Measurements from ENCODE around the gene CASP3.
A peak's percentile ranks its signal among the peaks of the same experiment; 100 is the strongest.
"Not testable (repeated sequence)": the region's sequence is repeated elsewhere in the genome, so short reads cannot be mapped to it uniquely, and the experiment has no call there.

Gene CASP3

GRCh38 chr4:184662236-184662635 lies 13.0 kb upstream of the CASP3 start:
- no peak for DNase-seq

GRCh38 chr4:184660978-184661377 lies 11.7 kb upstream of the CASP3 start:
- DNase-seq, result no peak

- not testable (repeated sequence) for DNase-seq
Observed at GRCh38 chr4:184657820-184658219, 8.6 kb upstream of the CASP3 start.

GRCh38 chr4:184657144-184657543 lies 7.9 kb upstream of the CASP3 start:
- no peak for DNase-seq

- DNase-seq, result peak; percentile 58
Observed at GRCh38 chr4:184655889-184656869, 6.9 kb upstream of the CASP3 start.

- peak; percentile 47 for DNase-seq
Observed at GRCh38 chr4:184653650-184654049, 4.4 kb upstream of the CASP3 start.

- not testable (repeated sequence) for DNase-seq
Observed at GRCh38 chr4:184652681-184653080, 3.4 kb upstream of the CASP3 start.

GRCh38 chr4:184651899-184652298 lies 2.7 kb upstream of the CASP3 start:
- no peak for DNase-seq

GRCh38 chr4:184649971-184650855 lies 966 bp upstream of the CASP3 start:
- peak; percentile 21 for DNase-seq

- DNase-seq, result peak; percentile 76
Observed at GRCh38 chr4:184648313-184649025, 778 bp downstream of the CASP3 start.

GRCh38 chr4:184648054-184648312 lies 1.3 kb downstream of the CASP3 start:
- DNase-seq, result no peak

- DNase-seq, result no peak
Observed at GRCh38 chr4:184647266-184648053, 1.8 kb downstream of the CASP3 start.

- no peak for DNase-seq
Observed at GRCh38 chr4:184645904-184646610, 3.2 kb downstream of the CASP3 start.

- no peak for DNase-seq
Observed at GRCh38 chr4:184644553-184645307, 4.5 kb downstream of the CASP3 start.

- no peak for DNase-seq
Observed at GRCh38 chr4:184643731-184644130, 5.5 kb downstream of the CASP3 start.

GRCh38 chr4:184641451-184641850 lies 7.8 kb downstream of the CASP3 start:
- DNase-seq, result no peak

- no peak for DNase-seq
Observed at GRCh38 chr4:184641022-184641421, 8.2 kb downstream of the CASP3 start.

GRCh38 chr4:184636897-184637296 lies 12.3 kb downstream of the CASP3 start:
- DNase-seq, result no peak

- DNase-seq, result no peak
Observed at GRCh38 chr4:184636144-184636543, 13.1 kb downstream of the CASP3 start.

GRCh38 chr4:184635381-184635780 lies 13.9 kb downstream of the CASP3 start:
- no peak for DNase-seq

GRCh38 chr4:184632842-184633241 lies 16.4 kb downstream of the CASP3 start:
- DNase-seq, result no peak
